Urothelium cell line (cell line): ENCODE results near the gene FUT3.

Experiments
- DNase-seq: peaks from one replicate; pipeline ENCODE4 v3.0.0; 2011; ENCODE audit warnings: low spot score, mixed read lengths
- FAIRE-seq: peaks from 2 replicates; lab custom pipeline; 2011; peaks lifted over from hg19 to GRCh38; lab: Jason Lieb, UNC

The FUT3 gene

DNA sequence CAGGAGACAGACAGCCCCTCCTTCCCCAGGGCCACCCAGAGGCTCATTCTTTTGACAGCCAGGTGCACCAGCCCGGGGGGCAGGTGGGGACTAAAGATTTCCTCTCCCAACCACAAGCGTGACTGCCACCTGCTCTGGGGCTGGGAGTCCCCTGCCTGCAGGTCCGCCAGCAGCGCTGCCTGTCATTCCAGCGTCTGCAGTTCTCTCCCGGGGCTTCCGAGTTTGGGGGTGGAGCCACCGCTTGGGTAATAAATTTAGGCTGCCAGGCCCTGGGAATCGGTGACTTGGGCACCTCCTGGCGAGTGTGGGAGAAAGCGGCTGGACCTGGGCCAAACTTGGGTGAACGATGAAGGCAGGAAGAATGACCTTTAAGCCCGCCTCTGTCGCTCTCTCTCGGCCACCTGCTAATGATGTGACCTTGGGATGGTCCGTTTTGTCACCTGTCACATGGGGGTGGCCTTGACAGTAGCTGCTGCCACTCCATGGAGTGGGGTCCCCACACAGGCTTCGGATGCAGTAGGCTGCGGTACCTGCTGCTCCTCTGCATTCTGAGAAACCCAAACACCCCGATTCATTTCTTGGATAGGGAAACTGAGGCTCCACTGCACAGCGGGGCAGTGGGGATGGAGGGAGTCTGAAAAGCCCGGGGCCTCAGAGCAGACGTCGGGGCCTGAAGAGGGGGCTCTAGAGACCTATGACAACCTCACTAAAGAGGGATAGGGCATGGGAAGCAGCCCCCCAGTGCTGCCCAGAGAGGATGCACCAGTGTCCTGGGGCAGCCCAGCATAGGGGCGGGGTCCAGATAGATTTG is 24.5 kb downstream of the FUT3 start:
- peak; percentile 62 for DNase-seq
- no peak for FAIRE-seq

DNA sequence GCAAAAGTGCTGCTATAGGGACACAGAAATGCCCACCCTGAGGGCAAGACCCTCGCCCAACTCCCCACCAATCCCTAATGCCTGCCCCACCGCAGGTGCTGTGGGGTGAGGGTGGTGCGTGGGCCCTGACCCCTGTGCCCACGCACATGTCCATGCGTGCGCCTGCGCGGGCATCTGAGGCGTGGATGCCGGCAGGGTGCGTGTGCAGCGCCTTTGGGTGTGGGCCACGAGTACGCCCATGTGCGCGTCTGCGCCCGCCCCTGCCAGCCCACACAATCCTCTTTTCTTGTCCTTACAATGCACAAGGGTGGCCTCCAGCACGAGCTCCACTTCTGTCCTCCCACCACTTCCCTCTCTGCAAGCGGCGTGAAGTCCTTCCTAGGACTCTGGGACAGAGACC is 26.1 kb downstream of the FUT3 start:
- no peak for FAIRE-seq

GRCh38 chr19:5824751-5825150 is 26.5 kb downstream of the FUT3 start:
- no peak for DNase-seq
- no peak for FAIRE-seq

More for the DNA sequence above, 26.1 kb downstream of the FUT3 start:
- no peak for DNase-seq

DNA sequence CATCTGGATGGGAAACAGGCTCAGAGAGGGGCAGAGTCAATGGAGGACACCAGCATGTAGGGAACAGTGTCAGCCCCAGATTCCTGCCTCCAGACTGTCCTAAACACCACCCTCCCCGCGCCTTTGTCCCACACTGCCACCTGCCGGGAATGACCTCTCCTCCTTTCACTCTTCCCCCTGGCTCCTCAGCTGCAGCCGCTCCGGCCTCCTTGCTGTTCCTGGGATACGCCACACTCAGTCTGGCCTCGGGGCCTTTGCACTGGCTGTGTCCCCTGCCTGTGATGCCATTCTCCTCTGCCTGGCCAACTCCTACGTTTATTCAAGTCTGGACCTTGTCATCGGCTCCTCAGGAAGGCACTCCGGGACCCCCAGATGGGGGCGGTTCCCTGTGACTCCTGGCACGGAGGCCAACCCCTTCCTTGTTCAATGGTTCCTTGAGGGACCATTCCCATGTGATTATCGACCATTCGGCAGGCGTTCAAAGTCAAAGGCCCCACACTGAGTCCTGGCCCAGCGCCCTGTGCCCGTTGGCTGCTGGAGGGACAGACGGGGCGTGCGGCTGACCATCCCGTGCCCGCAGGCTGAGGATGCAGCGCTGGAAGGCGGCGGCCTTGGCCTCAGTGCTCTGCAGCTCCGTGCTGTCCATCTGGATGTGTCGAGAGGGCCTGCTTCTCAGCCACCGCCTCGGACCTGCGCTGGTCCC is 27.5 kb downstream of the FUT3 start:
- FAIRE-seq: no peak
- peak; percentile 41 for DNase-seq

- FAIRE-seq (no peak), DNase-seq (no peak)
Measured at GRCh38 chr19:5822181-5822844, 28.9 kb downstream of the FUT3 start.

DNA sequence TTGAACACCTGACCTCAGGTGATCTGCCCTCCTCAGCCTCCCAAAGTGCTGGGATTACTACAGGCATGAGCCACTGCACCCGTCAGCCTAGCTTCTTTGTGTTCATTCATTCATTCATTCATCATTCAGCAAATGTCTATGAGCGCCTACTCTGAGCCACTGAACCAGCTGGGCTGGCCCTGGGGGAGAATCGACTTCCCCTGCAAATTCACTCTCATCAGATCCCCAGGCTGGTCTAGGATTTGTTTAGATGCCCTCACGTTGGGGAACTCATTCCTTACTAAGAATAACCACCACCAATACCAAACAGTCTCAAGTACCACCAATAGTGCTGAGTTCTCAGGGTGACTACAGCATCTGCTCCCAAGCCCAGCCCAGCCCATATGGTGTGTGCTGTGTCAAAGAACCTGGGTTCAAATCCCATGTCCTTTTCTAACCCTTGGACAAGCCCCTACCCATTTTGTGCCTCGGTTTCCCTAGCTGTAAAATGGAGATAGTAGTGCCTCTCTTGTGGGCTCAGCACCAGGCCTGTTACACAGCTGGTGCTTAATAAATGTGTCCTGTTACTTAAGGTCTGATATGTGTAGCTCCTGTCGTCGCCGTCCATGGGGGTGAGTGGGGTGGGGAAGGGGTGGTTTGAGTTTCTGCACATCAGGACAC is 29.6 kb downstream of the FUT3 start:
- no peak for DNase-seq
- FAIRE-seq: no peak

- FAIRE-seq (no peak), DNase-seq (no peak)
Measured at GRCh38 chr19:5820785-5821184, 30.5 kb downstream of the FUT3 start.

DNA sequence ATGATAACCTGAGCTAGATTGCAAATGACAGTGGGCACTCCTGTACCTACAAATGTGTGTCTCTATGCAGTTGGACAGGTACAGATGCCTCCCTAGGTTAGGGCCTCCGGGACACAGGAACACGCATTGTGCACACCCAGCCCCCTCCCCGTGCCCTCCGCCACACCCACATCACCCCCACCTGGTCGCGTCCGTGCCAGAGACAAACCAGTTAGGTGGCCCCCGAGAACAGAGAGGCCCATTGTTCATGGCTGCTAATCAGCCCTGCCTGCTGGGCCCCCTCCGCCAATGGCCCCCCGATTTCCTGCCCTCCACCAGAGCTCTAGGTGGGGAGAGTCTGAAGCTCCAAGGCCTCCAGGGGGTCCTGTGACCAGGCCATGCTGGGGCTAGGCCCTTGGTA is 32.7 kb downstream of the FUT3 start:
- DNase-seq: no peak
- no peak for FAIRE-seq

DNA sequence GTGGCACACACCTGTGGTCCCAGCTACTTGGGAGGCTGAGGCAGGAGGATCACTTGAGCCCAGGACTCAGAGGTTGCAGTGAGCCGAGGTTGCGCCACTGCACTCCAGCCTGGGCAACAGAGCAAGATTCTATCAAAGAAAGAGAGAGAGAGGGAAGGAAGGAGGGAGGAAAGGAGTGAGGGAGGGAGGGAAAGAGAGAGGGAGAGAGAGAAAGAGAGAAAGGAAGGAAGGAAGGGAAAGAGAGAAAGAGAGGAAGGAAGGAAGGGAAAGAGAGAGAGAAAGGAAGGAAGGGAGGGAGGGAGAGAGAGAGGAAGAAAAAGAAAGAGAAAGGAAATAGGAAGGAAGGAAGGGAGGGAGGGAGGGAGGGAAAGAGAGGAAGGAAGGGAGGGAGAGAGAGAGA is 34.0 kb downstream of the FUT3 start:
- FAIRE-seq: no peak
- no peak for DNase-seq

GRCh38 chr19:5814852-5815246 is 36.4 kb downstream of the FUT3 start:
- DNase-seq (no peak), FAIRE-seq (no peak)

DNA sequence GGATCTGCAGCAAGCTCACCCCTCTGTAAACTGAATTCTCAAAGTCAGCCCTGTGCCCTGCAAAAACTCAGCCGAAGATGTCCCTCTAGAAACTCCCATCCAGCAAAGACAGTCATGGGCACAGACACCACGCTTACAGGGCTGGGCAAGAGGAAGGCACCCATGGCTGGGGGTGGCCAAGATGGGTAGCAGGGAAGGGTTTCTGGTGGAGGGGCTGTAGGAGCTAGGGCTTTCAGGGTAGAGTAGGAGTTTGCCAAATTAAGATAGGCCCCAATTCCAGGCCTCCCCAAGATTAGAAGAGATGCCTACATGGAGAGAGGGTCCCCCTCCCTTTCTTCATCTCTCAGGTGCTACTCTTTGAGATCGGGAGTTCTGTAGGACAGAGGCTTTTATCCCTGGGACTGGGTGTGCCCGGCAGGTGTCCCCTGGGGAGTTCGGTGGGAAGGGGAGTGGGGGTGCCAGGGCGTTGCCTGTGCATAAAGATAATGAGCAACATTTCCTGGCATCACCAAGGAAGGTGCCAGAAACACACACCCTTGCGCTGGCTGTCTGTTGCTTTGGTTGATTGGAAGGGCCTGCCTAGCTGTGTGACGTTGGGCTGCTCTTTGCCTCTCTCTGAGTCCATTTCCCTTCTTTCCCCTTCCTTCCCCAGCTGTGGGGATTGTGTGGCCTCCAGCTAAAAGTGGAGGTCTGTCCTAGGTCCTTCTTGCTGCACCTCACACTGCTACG is 37.0 kb downstream of the FUT3 start:
- DNase-seq: no peak
- no peak for FAIRE-seq

GRCh38 chr19:5811117-5811516 is 40.1 kb downstream of the FUT3 start:
- FAIRE-seq: no peak
- DNase-seq: no peak

GRCh38 chr19:5809469-5809868 is 41.8 kb downstream of the FUT3 start:
- DNase-seq (no peak), FAIRE-seq (no peak)

DNA sequence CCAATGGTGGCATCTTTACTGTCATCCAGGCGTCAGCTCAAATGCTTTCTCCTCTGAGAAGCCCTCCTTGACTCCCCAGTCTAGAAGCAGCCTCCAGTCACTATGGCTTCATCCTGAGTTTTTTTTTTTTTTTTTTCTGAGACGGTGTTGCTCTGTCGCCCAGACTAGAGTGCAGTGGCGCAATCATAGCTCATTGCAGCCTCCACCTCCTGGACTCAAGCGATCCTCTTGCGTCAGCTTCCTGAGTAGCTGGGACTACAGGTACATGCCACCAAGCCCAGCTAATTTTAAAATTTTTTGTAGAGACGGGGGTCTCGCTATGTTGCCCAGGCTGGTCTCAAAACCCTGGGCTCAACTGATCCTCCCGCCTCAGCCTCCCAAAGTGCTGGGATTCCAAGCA is 42.2 kb downstream of the FUT3 start:
- no peak for DNase-seq
- FAIRE-seq: no peak

DNA sequence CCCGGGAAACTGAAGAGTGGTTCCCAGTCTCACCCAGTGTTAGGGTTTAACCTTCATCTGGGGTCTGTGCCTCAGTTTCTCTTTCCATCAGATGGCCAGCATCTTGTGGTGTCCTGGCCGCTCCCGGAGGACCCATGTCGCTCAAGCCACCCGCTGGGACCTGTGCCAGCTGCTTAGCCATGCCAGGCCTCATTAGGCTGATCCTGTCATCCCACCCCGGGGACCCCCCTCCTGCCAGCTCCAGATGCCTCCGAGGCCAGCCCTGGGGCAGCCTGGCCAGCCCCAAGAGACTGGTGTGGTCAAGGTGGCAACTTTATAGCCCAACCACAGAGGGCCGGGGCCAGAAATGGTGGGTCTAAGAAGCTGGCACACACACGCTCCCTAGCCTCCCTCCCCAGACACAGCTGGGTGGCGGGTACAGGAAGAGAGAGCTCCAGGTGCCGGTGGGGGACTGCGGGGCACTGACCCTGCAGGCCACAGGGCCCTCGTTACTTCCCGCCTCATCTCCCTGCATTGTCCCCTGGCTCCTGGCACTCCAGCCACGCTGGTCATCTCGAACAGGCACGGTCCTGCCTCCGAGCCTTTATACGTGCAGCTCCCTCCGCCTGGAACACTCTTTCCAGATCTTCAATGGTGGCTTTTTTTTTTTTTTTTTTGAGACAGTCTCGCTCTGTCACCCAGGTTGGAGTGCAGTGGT is 43.0 kb downstream of the FUT3 start:
- no peak for FAIRE-seq
- DNase-seq: no peak

DNA sequence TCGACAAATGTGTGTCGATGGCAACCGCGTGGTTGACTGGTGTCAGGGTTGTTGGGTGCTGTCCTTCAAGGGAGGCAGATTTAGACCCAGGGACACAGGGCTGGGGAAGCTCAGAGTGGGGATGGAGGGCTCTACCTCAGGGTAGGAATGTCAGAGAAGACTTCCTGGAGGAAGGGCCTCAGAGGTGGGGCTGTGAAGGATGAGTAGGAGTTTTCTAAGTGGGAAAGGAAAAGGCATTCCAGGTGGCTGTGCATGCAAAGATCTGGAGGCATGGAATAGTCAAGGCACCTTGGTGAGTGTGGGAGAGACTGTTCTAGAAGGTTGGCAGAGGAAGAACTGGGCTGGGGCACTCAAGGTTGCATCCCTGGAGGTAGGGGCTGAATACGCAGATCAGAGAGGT is 44.3 kb downstream of the FUT3 start:
- no peak for FAIRE-seq
- no peak for DNase-seq

GRCh38 chr19:5806133-5806489 is 45.1 kb downstream of the FUT3 start:
- FAIRE-seq (no peak), DNase-seq (no peak)

- no peak for FAIRE-seq
- peak; percentile 76 for DNase-seq
Measured at GRCh38 chr19:5805462-5806132, 45.7 kb downstream of the FUT3 start.
